ENCODE results near the gene TCTN2.
A peak's percentile ranks its signal among the peaks of the same experiment; 100 is the strongest.

Gene TCTN2
- 3.4 to 12.7 reads per million in 2 experiments for total RNA-seq

GRCh38 chr12:123670882-123671728, at the start of gene TCTN2:
TSS of gene TCTN2 (plus strand) at chr12:123671113. CDS start at chr12:123671241, 128 bp downstream.
- peak; percentile 91 for DNase-seq (ENCODE audit: low read depth)

- no peak for DNase-seq (ENCODE audit: low read depth)
Observed at GRCh38 chr12:123621619-123622530, 49.0 kb upstream of the TCTN2 start.

DNA sequence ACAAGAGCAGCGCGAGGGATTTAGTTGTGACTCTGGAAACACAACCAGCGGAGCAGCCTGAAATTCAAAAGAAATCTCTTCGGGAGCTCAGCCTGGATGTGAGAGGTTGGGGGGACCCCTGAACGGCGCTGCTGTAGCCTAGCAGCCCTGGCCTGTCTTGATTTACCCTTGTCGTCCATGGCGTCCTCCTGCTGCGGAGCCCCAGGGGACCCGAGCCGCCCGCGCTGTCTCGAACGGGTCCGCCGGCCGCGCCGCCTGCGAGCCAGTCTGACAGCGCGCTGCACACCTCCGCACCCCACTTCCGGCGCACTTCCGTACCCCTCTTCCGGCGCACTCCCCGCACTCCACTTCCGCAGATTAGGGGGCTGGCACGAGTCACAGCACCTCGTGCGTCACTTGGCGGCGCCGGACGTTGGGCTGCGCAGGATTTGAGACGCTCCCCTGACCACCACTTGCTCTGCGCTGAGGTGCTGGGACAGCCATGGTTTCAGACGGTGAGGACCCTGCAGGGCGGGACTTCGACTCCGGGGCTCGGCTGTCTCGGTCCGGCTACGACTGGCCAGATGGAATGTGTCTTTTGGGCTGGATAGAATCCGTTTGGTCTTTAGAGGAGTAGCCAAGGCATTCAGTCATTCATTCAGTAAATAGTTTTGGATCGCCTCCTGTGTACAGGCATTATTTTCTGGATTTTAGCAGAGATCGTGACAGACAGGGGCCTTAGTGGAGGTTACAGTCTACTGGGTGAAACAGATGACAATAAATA, 37.4 kb upstream of the TCTN2 start, which contains the start of the genes EIF2B1 and GTF2H3:
Gene EIF2B1 (minus strand): TSS at position 308 of the 763 bp plus-strand sequence. CDS start 129 bp downstream, at position 179.
Gene GTF2H3 (plus strand): TSS at position 451 of the 763 bp plus-strand sequence. CDS start 31 bp downstream, at position 482.
- DNase-seq (ENCODE audit: low read depth), result peak; percentile 95

DNA sequence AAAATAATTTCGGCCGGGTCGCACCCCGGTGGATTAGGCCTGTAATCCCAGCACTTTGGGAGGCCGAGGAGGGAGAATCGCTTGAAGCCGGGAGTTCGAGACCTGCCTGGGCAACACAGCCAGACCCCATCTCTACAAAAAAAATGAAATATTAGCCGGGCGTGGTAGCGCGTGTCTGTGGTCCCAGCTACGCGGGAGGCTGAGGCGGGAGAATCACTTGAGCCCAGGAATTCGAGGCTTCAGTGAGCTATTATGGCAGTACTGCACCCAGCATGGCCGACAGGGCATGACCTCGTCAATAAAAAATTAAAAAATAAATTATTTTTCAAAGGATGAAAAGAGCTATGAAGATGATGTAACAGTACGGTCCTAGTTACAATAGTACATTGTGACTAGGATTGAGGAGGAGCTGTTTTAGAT, 36.8 kb upstream of the TCTN2 start:
- DNase-seq (ENCODE audit: low read depth), result no peak

DNA sequence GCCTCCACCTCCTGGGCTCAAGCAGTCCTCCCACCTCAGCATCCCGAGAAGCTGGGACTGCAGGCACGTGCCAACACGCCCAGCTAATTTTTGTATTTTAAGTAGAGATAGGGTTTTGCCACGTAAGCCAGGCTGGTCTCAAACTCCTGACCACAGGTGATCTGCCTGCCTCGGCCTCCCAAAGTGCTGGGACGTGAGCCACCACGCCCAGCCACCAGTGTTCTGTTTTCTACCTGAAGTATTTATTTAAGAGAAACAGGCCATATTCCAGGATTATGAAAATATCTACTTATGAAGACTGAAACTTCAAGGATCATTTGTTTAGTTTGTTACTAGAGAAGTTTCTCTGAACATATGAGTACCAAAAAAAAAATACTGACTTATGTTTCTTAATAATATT, 27.0 kb upstream of the TCTN2 start:
- no peak for DNase-seq (ENCODE audit: low read depth)

DNA sequence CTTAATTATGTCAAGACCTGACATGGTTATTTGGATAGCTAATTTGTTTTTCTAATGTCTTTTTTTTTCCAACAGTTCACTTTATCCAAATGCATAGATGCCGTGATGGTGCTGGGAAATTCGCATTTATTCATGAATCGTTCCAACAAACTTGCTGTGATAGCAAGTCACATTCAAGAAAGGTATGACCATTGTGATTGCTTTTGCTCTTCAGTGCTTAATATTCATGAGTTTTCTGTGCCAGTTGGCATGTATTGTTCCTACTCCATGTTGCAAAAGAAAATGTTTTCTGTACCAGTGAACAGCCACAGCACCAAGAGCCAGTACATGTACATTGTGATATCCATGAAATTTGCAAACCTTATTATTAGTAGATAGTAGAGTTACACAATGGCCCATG, 25.5 kb upstream of the TCTN2 start:
- no peak for DNase-seq (ENCODE audit: low read depth)

GRCh38 chr12:123645878-123646277, 25.0 kb upstream of the TCTN2 start:
- no peak for DNase-seq (ENCODE audit: low read depth)

GRCh38 chr12:123648401-123648800, 22.5 kb upstream of the TCTN2 start:
- DNase-seq (ENCODE audit: low read depth), result no peak

- DNase-seq (ENCODE audit: low read depth), result no peak
Observed at GRCh38 chr12:123654129-123654701, 16.7 kb upstream of the TCTN2 start.

DNA sequence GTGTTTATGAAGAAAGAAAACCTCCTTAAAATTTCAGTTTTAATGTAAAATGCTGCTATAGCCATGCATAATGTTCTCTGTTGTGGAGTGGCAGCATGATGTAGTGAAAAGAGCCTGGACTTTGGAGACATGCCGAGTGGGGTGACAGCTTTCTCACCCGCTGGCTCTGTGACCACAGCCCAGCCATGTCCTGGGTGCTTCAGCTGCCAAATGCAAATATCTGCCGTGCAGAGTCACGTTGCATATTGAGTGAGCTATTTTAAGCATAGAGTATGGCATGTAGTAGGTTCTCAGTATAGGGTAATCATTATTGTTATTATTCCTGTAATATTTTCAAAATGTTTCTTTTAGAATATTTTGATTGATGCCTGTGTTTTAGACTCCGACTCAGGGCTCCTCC, 15.5 kb upstream of the TCTN2 start:
- DNase-seq (ENCODE audit: low read depth), result no peak

- DNase-seq (ENCODE audit: low read depth), result no peak
Observed at GRCh38 chr12:123656392-123656791, 14.5 kb upstream of the TCTN2 start.

- no peak for DNase-seq (ENCODE audit: low read depth)
Observed at GRCh38 chr12:123657211-123657610, 13.7 kb upstream of the TCTN2 start.

GRCh38 chr12:123659996-123660727, 10.8 kb upstream of the TCTN2 start:
- no peak for DNase-seq (ENCODE audit: low read depth)

- DNase-seq (ENCODE audit: low read depth), result no peak
Observed at GRCh38 chr12:123667771-123668170, 3.1 kb upstream of the TCTN2 start.

- DNase-seq (ENCODE audit: low read depth), result no peak
Observed at GRCh38 chr12:123671876-123672275, 963 bp downstream of the TCTN2 start.

DNA sequence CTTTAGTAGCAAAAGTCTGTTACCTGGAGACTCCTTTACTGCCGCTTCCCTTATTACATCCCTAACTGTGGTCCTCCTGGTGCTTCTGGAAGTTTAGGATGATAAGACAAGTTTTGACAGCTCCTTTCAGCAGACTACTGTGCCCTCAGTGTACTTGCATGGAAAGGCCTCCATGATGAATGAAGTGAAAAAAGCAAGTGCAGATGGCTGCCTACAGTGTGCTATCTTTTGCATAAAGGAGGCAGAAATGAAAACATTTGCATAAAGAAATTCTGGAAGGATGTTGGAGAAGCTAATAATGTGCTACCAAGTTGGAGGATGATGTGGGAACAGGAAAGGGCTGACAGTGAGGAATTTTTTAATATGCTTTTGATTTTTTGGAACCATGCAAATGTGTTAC, 4.5 kb downstream of the TCTN2 start:
- DNase-seq (ENCODE audit: low read depth), result no peak

- DNase-seq (ENCODE audit: low read depth), result no peak
Observed at GRCh38 chr12:123676616-123677320, 5.9 kb downstream of the TCTN2 start.

GRCh38 chr12:123678981-123679380, 8.1 kb downstream of the TCTN2 start:
- DNase-seq (ENCODE audit: low read depth), result no peak

- no peak for DNase-seq (ENCODE audit: low read depth)
Observed at GRCh38 chr12:123681605-123682004, 10.7 kb downstream of the TCTN2 start.

DNA sequence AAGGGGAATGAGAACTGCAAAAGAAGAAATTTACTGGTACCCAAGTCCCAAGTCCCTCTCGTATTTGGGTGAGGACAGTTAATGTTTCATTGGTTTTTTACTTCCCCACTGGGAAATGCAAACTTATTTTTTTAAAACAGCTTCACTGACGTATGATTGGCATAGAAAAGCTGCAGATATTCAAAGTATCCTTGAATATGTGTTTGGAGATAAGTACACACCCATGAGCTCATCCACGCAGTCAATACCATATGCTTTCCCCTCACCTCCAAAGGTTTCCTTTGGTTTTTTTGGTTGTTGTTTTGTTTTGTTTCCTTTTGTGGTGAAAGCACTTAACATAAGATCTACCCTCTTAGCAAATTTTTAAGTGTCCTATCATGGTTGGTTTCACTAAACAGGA, 13.1 kb downstream of the TCTN2 start:
- no peak for DNase-seq (ENCODE audit: low read depth)
